NT2/D1 (cell line): ENCODE data around the gene DNMT3B.

Experiments used
- SUZ12 ChIP-seq: IDR thresholded peaks from 2 replicates; pipeline ENCODE4 v1.6.1; 2011; ENCODE audit not compliant: insufficient read length, insufficient read depth; ENCODE audit errors: extremely low read depth
- YY1 ChIP-seq: IDR thresholded peaks from 2 replicates; pipeline ENCODE4 v1.6.1; 2011; ENCODE audit not compliant: insufficient read length, insufficient read depth
- ZNF274 ChIP-seq: IDR thresholded peaks from 2 replicates; pipeline ENCODE4 v1.6.1; 2011; ENCODE audit warnings: mild to moderate bottlenecking, low read depth, low read length

GRCh38 chr20:32846852-32847251 lies 84.7 kb downstream of the DNMT3B start:
- TF ChIP-seq ZNF274 = no peak
- TF ChIP-seq YY1 = no peak
- TF ChIP-seq SUZ12 = no peak
